ENCODE results near the gene TMEM256.

Gene TMEM256

GRCh38 chr17:7389924-7390910 lies 13.7 kb downstream of the TMEM256 start:
- no peak overlapping the region for H3K27ac ChIP-seq (ENCODE audit: low read depth, low read length)
- no peaks in the 10 kb centered on the region for H3K79me2 ChIP-seq (ENCODE audit: insufficient read depth, low read length)
- no peak overlapping the region for H2AFZ ChIP-seq (ENCODE audit: low read depth, low read length, severe bottlenecking)
- no peak overlapping the region for H3K9ac ChIP-seq (ENCODE audit: low read length)
- no peaks in the 10 kb centered on the region for H3K9me2 ChIP-seq (replicated peaks; ENCODE audit: insufficient read depth, low read length)
- H3K4me2 ChIP-seq (ENCODE audit: low read depth, low read length, poor library complexity, severe bottlenecking), result no peak overlapping the region
- no peaks in the 10 kb centered on the region for H3K27me3 ChIP-seq (ENCODE audit: low read length)
- no peak overlapping the region for H3K4me3 ChIP-seq (ENCODE audit: insufficient read depth, low read length, poor library complexity, severe bottlenecking)
- H3F3A ChIP-seq (ENCODE audit: insufficient read depth), result 0 out of 2 replicates have a peak, but pooled peaks cover 3% of the 10 kb centered on the region
- TF ChIP-seq, protein P1, sequence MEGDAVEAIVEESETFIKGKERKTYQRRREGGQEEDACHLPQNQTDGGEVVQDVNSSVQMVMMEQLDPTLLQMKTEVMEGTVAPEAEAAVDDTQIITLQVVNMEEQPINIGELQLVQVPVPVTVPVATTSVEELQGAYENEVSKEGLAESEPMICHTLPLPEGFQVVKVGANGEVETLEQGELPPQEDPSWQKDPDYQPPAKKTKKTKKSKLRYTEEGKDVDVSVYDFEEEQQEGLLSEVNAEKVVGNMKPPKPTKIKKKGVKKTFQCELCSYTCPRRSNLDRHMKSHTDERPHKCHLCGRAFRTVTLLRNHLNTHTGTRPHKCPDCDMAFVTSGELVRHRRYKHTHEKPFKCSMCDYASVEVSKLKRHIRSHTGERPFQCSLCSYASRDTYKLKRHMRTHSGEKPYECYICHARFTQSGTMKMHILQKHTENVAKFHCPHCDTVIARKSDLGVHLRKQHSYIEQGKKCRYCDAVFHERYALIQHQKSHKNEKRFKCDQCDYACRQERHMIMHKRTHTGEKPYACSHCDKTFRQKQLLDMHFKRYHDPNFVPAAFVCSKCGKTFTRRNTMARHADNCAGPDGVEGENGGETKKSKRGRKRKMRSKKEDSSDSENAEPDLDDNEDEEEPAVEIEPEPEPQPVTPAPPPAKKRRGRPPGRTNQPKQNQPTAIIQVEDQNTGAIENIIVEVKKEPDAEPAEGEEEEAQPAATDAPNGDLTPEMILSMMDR (IDR thresholded peaks at IDR 0.05; ENCODE audit: insufficient read depth, low read length, poor library complexity, severe bottlenecking), result no peak
- TF ChIP-seq EZH2phosphoT487 (conservative IDR thresholded peaks at IDR 0.05; ENCODE audit: low read length), result no peak
- H3K9me3 ChIP-seq (ENCODE audit: insufficient read depth, low read length), result no peaks in the 10 kb centered on the region
- no peaks in the 10 kb centered on the region for H3K36me3 ChIP-seq (ENCODE audit: low read length)
- H4K20me1 ChIP-seq (ENCODE audit: low read depth, low read length), result no peaks in the 10 kb centered on the region

DNA sequence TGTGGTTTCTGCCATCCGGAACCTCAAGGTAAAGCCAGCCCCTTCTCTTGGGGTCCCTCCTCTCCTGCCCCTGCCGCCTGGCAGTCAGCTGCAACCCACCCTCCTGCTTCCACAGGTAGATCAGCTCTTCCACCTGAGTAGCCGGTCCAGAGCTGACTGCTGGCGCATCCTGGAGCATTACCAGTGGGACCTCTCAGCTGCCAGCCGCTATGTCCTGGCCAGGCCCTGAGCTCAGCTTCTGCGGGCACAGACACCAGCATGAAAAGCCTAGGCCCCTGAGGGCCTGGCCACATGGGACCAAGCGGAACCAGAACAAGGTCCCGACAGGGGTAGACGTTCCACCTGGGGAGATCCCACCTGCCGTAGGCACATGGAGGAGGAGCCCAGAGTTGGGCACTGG lies 15.0 kb downstream of the TMEM256 start:
- H4K20me1 ChIP-seq (ENCODE audit: low read depth, low read length), result no peaks in the 10 kb centered on the region
- TF ChIP-seq EZH2phosphoT487 (conservative IDR thresholded peaks at IDR 0.05; ENCODE audit: low read length), result no peak
- TF ChIP-seq, protein P1 (IDR thresholded peaks at IDR 0.05; ENCODE audit: insufficient read depth, low read length, poor library complexity, severe bottlenecking), result no peak
- H3K36me3 ChIP-seq (ENCODE audit: low read length), result no peaks in the 10 kb centered on the region

GRCh38 chr17:7384489-7385081 lies 19.3 kb downstream of the TMEM256 start:
- peak overlapping the region; percentile 48 for H3K27ac ChIP-seq (ENCODE audit: low read depth, low read length)
- no peaks in the 10 kb centered on the region for H3K27me3 ChIP-seq (ENCODE audit: low read length)
- H3K9me3 ChIP-seq (ENCODE audit: insufficient read depth, low read length), result peaks cover 3% of the 10 kb centered on the region; the same call in 1 of the 2 replicates
- no peaks in the 10 kb centered on the region for H4K20me1 ChIP-seq (ENCODE audit: low read depth, low read length)
- H2AFZ ChIP-seq (ENCODE audit: low read depth, low read length, severe bottlenecking), result peak overlapping the region; percentile 94
- H3K79me2 ChIP-seq (ENCODE audit: insufficient read depth, low read length), result no peaks in the 10 kb centered on the region
- H3K4me3 ChIP-seq (ENCODE audit: insufficient read depth, low read length, poor library complexity, severe bottlenecking), result peak overlapping the region; percentile 77
- TF ChIP-seq, protein P1 (IDR thresholded peaks at IDR 0.05; ENCODE audit: insufficient read depth, low read length, poor library complexity, severe bottlenecking), result no peak
- no peak for TF ChIP-seq EZH2phosphoT487 (conservative IDR thresholded peaks at IDR 0.05; ENCODE audit: low read length)
- no peaks in the 10 kb centered on the region for H3K36me3 ChIP-seq (ENCODE audit: low read length)
- H3K9ac ChIP-seq (ENCODE audit: low read length), result peak overlapping the region; percentile 73
- H3K9me2 ChIP-seq (replicated peaks; ENCODE audit: insufficient read depth, low read length), result no peaks in the 10 kb centered on the region
- H3F3A ChIP-seq (ENCODE audit: insufficient read depth), result no peaks in the 10 kb centered on the region
- H3K4me2 ChIP-seq (ENCODE audit: low read depth, low read length, poor library complexity, severe bottlenecking), result peak overlapping the region; percentile 79

More for the DNA sequence above, 15.0 kb downstream of the TMEM256 start:
- Histone ChIP-seq H2AFZ (ENCODE audit: low read depth, low read length, severe bottlenecking) (no peak overlapping the region), H3K4me3 (ENCODE audit: insufficient read depth, low read length, poor library complexity, severe bottlenecking) (no peak overlapping the region), H3K27me3 (ENCODE audit: low read length) (no peaks in the 10 kb centered on the region), H3K79me2 (ENCODE audit: insufficient read depth, low read length) (no peaks in the 10 kb centered on the region), H3K9me3 (ENCODE audit: insufficient read depth, low read length) (no peaks in the 10 kb centered on the region), H3F3A (ENCODE audit: insufficient read depth) (0 out of 2 replicates have a peak, but pooled peaks cover 3% of the 10 kb centered on the region), H3K27ac (ENCODE audit: low read depth, low read length) (no peak overlapping the region), H3K4me2 (ENCODE audit: low read depth, low read length, poor library complexity, severe bottlenecking) (no peak overlapping the region), H3K9me2 (replicated peaks; ENCODE audit: insufficient read depth, low read length) (no peaks in the 10 kb centered on the region), H3K9ac (ENCODE audit: low read length) (no peak overlapping the region)

Data from SU-DHL-6 (cell line).